WERI-Rb-1 (cell line): ENCODE measurements around the gene ATG5.
A peak's percentile ranks its signal among the peaks of the same experiment; 100 is the strongest.

Experiments
- DNase-seq: peaks from one replicate; pipeline ENCODE4 v3.0.0-alpha.2; 2020
- H3K27ac ChIP-seq: fragments of 250-450 bp; sonication (Bioruptor Pico); 2 replicates; pipeline ENCODE4 v1.5.1; 2020; ENCODE audit warnings: mild to moderate bottlenecking, moderate library complexity
- H3K27me3 ChIP-seq: fragments of 250-450 bp; sonication (Bioruptor Pico); 2 replicates; pipeline ENCODE4 v1.5.1; 2021; ENCODE audit warnings: mild to moderate bottlenecking, low read depth, moderate library complexity; ENCODE audit not compliant: insufficient read depth, severe bottlenecking
- H3K36me3 ChIP-seq: fragments of 250-450 bp; sonication (Bioruptor Pico); 2 replicates; pipeline ENCODE4 v1.5.1; 2020; ENCODE audit warnings: mild to moderate bottlenecking, moderate library complexity
- H3K4me3 ChIP-seq: 2 replicates; pipeline ENCODE4 v1.5.1; 2011; ENCODE audit warnings: low read depth, mild to moderate bottlenecking, control low read depth, low read length
- H3K9me3 ChIP-seq: fragments of 250-450 bp; sonication (Bioruptor Pico); 2 replicates; pipeline ENCODE4 v1.5.1; 2021; ENCODE audit warnings: mild to moderate bottlenecking, moderate library complexity; ENCODE audit not compliant: severe bottlenecking
- CTCF ChIP-seq: IDR thresholded peaks from 2 replicates; pipeline ENCODE4 v1.5.1; 2011; ENCODE audit warnings: low read depth, mild to moderate bottlenecking, control low read depth, inconsistent platforms, low read length

The ATG5 gene

GRCh38 chr6:106325336-106326178, at the start of gene ATG5:
Gene ATG5, minus strand, starts transcription at chr6:106325760. Its CDS starts 9,552 bp downstream, at chr6:106316208.
- no peaks in the 10 kb centered on the region for H3K9me3 ChIP-seq
- peak within 1 kb of the TSS; percentile 92 for H3K4me3 ChIP-seq
- TF ChIP-seq CTCF: no peak
- H3K36me3 ChIP-seq: no peaks in the 10 kb centered on the region
- peak; percentile 99 for DNase-seq
- no peaks in the 10 kb centered on the region for H3K27me3 ChIP-seq
- peak within 1 kb of the TSS; percentile 80 for H3K27ac ChIP-seq

- no peak overlapping the region for H3K27ac ChIP-seq
- H3K27me3 ChIP-seq: no peaks in the 10 kb centered on the region
- H3K36me3 ChIP-seq: no peaks in the 10 kb centered on the region
- TF ChIP-seq CTCF: no peak
- no peak for DNase-seq
- no peaks in the 10 kb centered on the region for H3K9me3 ChIP-seq
- no peak overlapping the region for H3K4me3 ChIP-seq
These were observed 48.1 kb upstream of the ATG5 start for GRCh38 chr6:106373502-106374239.

- no peaks in the 10 kb centered on the region for H3K27me3 ChIP-seq
- no peak for DNase-seq
- no peaks in the 10 kb centered on the region for H3K36me3 ChIP-seq
- TF ChIP-seq CTCF: no peak
- H3K27ac ChIP-seq: no peak overlapping the region
- no peaks in the 10 kb centered on the region for H3K9me3 ChIP-seq
- no peak overlapping the region for H3K4me3 ChIP-seq
These were observed 47.4 kb upstream of the ATG5 start for GRCh38 chr6:106372838-106373501.

- no peaks in the 10 kb centered on the region for H3K9me3 ChIP-seq
- no peaks in the 10 kb centered on the region for H3K27me3 ChIP-seq
- H3K4me3 ChIP-seq: no peak overlapping the region
- TF ChIP-seq CTCF: no peak
- H3K27ac ChIP-seq: no peak overlapping the region
- DNase-seq: no peak
- H3K36me3 ChIP-seq: no peaks in the 10 kb centered on the region
These were observed 45.1 kb upstream of the ATG5 start for GRCh38 chr6:106370639-106371038.

- Histone ChIP-seq H3K36me3 (no peaks in the 10 kb centered on the region), H3K27ac (no peak overlapping the region), H3K9me3 (no peaks in the 10 kb centered on the region), H3K4me3 (no peak overlapping the region), H3K27me3 (no peaks in the 10 kb centered on the region)
- DNase-seq: no peak
- TF ChIP-seq CTCF: no peak
These were observed 44.2 kb upstream of the ATG5 start for GRCh38 chr6:106369739-106370138.
